Left lung (tissue), 10 donors: Measurements from ENCODE around the gene TMEM130. TPM values are rescaled to one million over a fixed set of nuclear protein-coding genes. Genes with fewer than 3 reads are reported as not detected.
A peak's percentile ranks its signal among the peaks of the same experiment; 100 is the strongest.

Experiments
- ATAC-seq: fragments of 200-7000 bp; cut with Tn5 transposase; one replicate; pipeline ENCODE4 v1.9.1; 2020; ENCODE audit warnings: moderate library complexity
- DNase-seq, 4 donors: peaks; one replicate each; pipeline ENCODE4 v3.0.0-alpha.2; 2013 to 2020
- H3K27ac ChIP-seq, 2 donors: fragments of 200-600 bp; sonication (generic) in 1 of 2; one replicate each; pipeline versions ENCODE4 v1.5.0 to v1.8.0; 2020 to 2021
- H3K27me3 ChIP-seq, 2 donors: fragments of 200-600 bp; sonication (generic) in 1 of 2; one replicate each; pipeline versions ENCODE4 v1.5.0 to v1.8.0; 2020 to 2021
- H3K36me3 ChIP-seq, 2 donors: fragments of 200-600 bp; sonication (generic) in 1 of 2; one replicate each; pipeline versions ENCODE4 v1.5.0 to v1.8.0; 2020 to 2021
- H3K4me1 ChIP-seq, 2 donors: fragments of 200-600 bp; one replicate each; pipeline ENCODE4 v1.8.0; 2021
- H3K4me3 ChIP-seq, 2 donors: fragments of 200-600 bp; sonication (generic) in 1 of 2; one replicate each; pipeline versions ENCODE4 v1.5.0 to v1.8.0; 2020 to 2021; ENCODE audit warnings: mild to moderate bottlenecking in 1 of 2
- H3K9me3 ChIP-seq, 2 donors: fragments of 200-600 bp; sonication (generic) in 1 of 2; one replicate each; pipeline versions ENCODE4 v1.5.0 to v1.8.0; 2020 to 2021
- CTCF ChIP-seq, 2 donors: fragments of 200-600 bp; sonication (generic) in 1 of 2; IDR thresholded peaks; one replicate each; pipeline versions ENCODE4 v1.5.0 to v1.8.0; 2021; ENCODE audit warnings: antibody characterized with exemption in 2 of 2
- intact Hi-C, 2 donors: fragments of 100-400 bp; cut with DNase I; formaldehyde crosslinking; loops; one replicate each; pipeline versions ENCODE4 v1.11.2 to v1.14.2; 2022
- polyA plus RNA-seq, 6 donors: library from polyadenylated mRNA; unstranded; fragments of 120-200 nt; gene quantifications; one replicate each; pipeline ENCODE4 v1.2.1, GENCODE V29; 2013; ENCODE audit not compliant: insufficient read length in 6 of 6
- total RNA-seq, 2 donors: library from RNA; stranded (reverse); fragmentation: NEBNext Ultra II Directional; extraction: Animal tissue kit (Norgen Biotek cat#: 25700); gene quantifications; one replicate each; pipeline ENCODE4 v1.2.1, GENCODE V29; 2021
- donor health status: DM: no; HTN: yes; CAD: no.
- donor health status: DM: no; HTN: no; CAD: no.

The TMEM130 gene
- total and polyA plus RNA-seq, 8 donors: 0.17 to 1.5 (median 0.32) TPM

GRCh38 chr7:98902523-98902922 is 32.7 kb upstream of the TMEM130 start:
- ATAC-seq (peak; percentile 18), DNase-seq (no peak)
- Histone ChIP-seq H3K4me3 (no peak overlapping the region), H3K27ac (no peak overlapping the region), H3K27me3 (no peaks in the 10 kb centered on the region), H3K4me1 (no peaks in the 10 kb centered on the region), H3K9me3 (no peaks in the 10 kb centered on the region), H3K36me3 (peaks cover 4 to 100% of the 10 kb centered on the region in 2 donors)
- TF ChIP-seq CTCF (IDR thresholded peaks at IDR 0.05): no peak
- intact Hi-C loops: no loop called here

GRCh38 chr7:98900815-98901214 is 31.0 kb upstream of the TMEM130 start:
- ATAC-seq (no peak), DNase-seq (no peak)

GRCh38 chr7:98899816-98900215 is 30.0 kb upstream of the TMEM130 start:
- H3K27ac ChIP-seq: no peak overlapping the region
- H3K27me3 ChIP-seq: no peaks in the 10 kb centered on the region
- peaks cover 4 to 100% of the 10 kb centered on the region in 2 donors for H3K36me3 ChIP-seq
- DNase-seq (no peak), ATAC-seq (no peak)
- intact Hi-C loops: no loop called here
- no peak for TF ChIP-seq CTCF (IDR thresholded peaks at IDR 0.05)
- H3K9me3 ChIP-seq: no peaks in the 10 kb centered on the region
- no peak overlapping the region for H3K4me3 ChIP-seq
- no peaks in the 10 kb centered on the region for H3K4me1 ChIP-seq

More at GRCh38 chr7:98900815-98901214, 31.0 kb upstream of the TMEM130 start:
- Histone ChIP-seq H3K4me1 (no peaks in the 10 kb centered on the region), H3K27me3 (no peaks in the 10 kb centered on the region), H3K36me3 (peaks cover 4 to 100% of the 10 kb centered on the region in 2 donors), H3K9me3 (no peaks in the 10 kb centered on the region), H3K27ac (no peak overlapping the region), H3K4me3 (no peak overlapping the region)
- no peak for TF ChIP-seq CTCF (IDR thresholded peaks at IDR 0.05)
- intact Hi-C loops: no loop called here

GRCh38 chr7:98892609-98893008 is 22.8 kb upstream of the TMEM130 start:
- H3K36me3 ChIP-seq: peaks cover 0 to 90% of the 10 kb centered on the region in 2 donors

GRCh38 chr7:98887038-98887437 is 17.2 kb upstream of the TMEM130 start:
- Histone ChIP-seq H3K9me3 (no peaks in the 10 kb centered on the region), H3K36me3 (peaks cover 5 to 80% of the 10 kb centered on the region in 2 donors), H3K27ac (no peak overlapping the region), H3K27me3 (no peaks in the 10 kb centered on the region), H3K4me1 (no peaks in the 10 kb centered on the region), H3K4me3 (no peak overlapping the region)
- intact Hi-C loops: no loop called here
- TF ChIP-seq CTCF (IDR thresholded peaks at IDR 0.05): no peak
- ATAC-seq (no peak), DNase-seq (no peak)

More at GRCh38 chr7:98892609-98893008, 22.8 kb upstream of the TMEM130 start:
- Histone ChIP-seq H3K27ac (no peak overlapping the region), H3K27me3 (no peaks in the 10 kb centered on the region), H3K9me3 (no peaks in the 10 kb centered on the region), H3K4me3 (no peak overlapping the region), H3K4me1 (no peaks in the 10 kb centered on the region)
- intact Hi-C loops: no loop called here
- DNase-seq (no peak), ATAC-seq (no peak)
- TF ChIP-seq CTCF (IDR thresholded peaks at IDR 0.05): no peak
